Mesenteric fat pad (tissue), 1 donor: ENCODE measurements around the gene BOC. TPM values are rescaled to one million over a fixed set of nuclear protein-coding genes. Genes with fewer than 3 reads are reported as not detected.

ENCODE experiments used
- DNase-seq: peaks from one replicate; pipeline ENCODE4 v3.0.0-alpha.2; 2020; ENCODE audit warnings: low spot score
- total RNA-seq: library from RNA; stranded (reverse); fragmentation: NEBNext Ultra II Directional; extraction: Animal tissue kit (Norgen Biotek cat#: 25700); gene quantifications from one replicate; pipeline ENCODE4 v1.2.1, GENCODE V29; 2021
- donor health status: DM: yes; HTN: yes; CAD: no.

BOC gene
- total RNA-seq, 1 donor from 2014 or later = 37.3 TPM

GRCh38 chr3:113221721-113222257 lies 10.4 kb downstream of the BOC start:
- DNase-seq = no peak

DNA sequence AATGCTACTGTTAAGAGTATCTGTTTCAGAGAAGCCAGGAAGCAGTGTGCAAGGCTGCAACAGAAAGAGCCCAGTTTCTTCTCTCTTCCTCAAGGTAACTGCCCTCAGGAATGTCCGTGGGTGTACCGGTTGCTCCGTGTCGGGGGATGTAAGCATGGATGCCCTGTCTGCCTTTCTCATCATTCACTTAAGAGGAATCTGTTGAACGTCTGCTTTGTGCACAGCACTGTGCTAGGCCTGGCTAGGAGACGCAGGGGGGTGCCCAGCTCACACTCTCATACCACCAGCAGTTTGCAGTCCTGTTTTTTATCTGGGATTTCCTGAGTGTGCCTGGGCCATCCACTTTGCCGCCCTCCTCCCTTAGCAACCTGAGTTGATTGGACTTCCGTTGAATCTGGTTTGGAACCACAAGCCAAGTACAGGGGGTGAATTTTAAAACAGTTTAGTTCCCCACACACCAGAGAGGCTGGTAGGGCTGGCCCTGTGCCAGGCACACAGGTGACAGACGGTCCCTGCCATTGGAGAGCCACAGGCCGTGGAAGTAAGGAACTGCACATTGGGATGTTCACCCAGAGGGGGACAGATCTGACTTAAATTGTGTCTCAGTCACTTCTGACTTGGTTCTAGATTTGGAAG lies 11.2 kb downstream of the BOC start:
- no peak for DNase-seq

DNA sequence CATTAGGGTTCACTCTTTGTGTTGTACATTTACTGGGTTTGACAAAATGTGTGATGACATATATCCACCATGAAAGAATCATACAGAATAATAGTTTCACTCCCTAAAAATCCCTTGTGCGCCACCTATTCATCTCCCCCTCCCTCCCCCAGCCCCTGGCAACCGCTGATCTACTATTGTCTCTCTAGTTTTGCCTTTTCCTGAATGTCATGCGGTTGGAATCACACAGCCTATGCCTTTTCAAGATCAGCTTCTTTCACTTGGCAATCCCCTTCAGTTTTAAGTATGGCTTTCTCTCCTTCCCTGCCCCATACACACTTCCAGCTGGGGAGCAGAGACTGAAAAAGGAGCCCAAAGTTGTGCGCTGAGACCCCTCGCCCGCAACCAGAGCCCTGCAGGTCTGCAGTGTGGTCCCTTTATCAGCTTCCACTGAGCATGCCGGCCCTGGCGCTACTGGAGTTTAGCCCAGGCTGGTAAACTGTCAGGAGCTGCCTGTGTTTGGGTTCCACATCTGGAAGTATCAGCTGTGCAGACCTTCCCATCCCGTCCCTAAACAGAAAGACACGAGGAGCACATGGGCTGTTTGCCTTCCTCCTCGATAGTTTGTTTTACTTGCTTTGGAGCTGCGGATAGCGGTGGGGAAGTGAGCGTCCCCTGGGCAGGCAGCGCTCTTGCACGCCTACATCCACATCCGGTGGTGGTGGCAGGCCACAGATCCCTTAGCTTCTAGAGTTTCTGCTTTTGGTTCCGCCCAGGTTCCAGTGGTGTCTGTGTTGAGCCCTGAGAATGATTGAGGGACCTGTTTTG lies 12.3 kb downstream of the BOC start:
- DNase-seq = no peak

GRCh38 chr3:113225286-113225685 lies 13.9 kb downstream of the BOC start:
- DNase-seq = no peak

DNA sequence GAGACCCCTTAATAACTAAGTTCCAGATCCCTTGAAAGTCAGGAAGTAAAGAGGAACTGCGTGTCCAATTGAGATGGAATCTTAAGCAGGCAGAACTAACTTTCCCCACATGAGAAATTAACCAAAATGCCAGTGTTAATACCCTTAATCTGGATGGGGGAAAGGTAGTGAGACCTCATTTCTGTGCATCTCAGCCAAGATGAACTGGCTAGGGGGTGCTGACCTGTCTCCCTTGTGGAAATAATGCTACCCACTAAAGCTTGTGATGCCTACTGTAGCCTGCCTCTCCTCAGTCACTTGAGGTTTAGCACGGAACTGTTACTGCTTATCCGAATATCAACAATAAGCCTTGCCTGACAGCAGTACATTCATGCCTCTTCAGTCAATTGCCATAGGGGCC lies 15.1 kb downstream of the BOC start:
- no peak for DNase-seq

- no peak for DNase-seq
Measured at GRCh38 chr3:113227146-113227545, 15.8 kb downstream of the BOC start.

DNA sequence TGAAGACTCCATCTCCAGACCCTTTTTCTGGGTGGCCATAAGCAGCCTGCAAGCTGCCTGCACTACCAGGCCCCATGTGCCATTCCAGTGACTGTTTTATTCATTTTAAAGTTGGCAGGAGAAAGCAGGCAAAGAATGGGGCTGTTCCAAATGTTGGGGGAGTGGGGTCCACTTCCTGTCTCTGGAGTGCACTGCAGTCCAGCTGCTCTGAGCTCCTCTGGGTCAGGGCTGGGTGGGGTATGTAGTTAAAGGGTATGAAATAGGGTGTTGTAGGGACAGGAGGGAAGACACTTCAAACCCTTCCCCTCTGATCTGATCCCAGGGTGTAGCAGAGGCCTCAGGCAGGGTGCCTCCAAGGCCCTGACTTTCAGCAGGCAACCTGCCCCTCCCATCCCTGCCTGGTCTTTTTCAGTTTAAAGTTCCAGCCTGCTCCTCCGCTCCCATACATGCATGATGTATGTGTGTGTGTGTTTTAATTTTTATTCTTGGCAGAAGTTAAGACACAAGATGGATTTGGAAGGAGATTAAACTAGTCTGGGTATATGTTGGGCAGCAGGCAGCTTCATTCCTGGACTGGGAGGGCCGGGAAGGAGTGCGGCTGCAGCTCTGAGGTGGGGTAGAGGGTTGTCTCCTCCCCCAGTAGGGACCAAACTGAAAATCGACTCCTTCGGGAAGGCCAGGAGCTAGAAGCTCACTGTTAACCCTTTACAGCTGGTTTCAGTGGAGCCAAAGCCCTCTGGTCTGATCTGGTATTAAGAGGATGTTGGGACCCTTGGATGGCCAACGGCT lies 17.3 kb downstream of the BOC start:
- no peak for DNase-seq

DNA sequence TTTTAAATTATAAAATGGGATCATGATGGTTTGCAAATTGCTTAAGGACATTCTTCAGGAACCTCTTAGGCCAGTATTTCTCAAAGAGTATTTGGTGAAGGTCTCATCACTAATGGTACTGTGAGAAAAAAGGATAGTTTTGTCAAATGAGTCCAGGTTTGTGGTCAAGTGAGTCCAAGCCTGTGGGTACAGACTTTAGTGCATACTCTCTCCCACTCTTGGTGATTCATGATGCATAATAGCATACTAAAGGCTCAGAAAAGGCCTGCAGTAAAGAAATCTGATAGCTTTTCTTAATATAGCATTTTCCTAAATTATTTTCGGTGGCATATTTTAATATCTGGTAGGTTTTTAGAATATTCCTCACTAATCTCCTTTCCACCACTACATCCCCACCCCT lies 20.0 kb downstream of the BOC start:
- DNase-seq = no peak

DNA sequence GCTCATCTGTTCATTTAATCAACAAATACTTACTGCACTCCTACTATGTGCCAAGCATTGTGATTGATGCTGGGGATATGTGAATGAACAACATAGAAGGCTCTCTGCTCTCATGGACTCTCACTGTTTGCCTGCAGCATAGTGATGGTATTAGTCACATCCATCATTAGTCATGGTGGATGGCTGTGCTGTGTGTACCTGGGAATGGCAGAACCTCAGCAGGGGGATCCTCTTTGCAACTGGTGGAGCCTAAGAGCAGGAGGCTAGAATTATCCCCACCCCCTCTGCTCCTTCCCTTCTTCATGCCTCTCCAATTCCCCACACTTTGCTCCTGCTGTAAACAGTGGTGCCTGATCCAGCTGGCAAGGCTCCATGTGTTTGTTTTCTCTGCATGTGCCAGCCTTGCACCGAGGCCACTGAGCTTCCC lies 20.5 kb downstream of the BOC start:
- no peak for DNase-seq

GRCh38 chr3:113232342-113232741 lies 21.0 kb downstream of the BOC start:
- DNase-seq = no peak

DNA sequence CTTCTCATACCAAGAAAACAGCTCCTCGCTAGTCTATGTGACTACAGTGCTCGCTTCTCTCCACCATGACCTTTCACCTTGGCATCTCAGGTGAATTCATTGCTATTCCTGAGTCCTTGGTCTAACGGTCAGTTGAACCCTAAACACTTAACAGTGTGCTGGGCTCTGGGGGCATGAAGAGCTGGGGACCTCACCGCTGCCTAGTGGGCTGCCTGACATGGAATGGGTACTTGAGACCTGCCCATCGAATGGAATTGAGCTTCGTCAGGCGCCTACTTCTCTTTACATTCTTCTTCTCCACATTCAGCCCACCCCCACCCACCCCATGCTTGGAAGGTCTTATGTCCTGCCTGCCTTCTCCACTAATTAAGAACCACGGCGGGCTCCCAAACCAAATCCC lies 22.1 kb downstream of the BOC start:
- no peak for DNase-seq

GRCh38 chr3:113234028-113234427 lies 22.7 kb downstream of the BOC start:
- DNase-seq = no peak

DNA sequence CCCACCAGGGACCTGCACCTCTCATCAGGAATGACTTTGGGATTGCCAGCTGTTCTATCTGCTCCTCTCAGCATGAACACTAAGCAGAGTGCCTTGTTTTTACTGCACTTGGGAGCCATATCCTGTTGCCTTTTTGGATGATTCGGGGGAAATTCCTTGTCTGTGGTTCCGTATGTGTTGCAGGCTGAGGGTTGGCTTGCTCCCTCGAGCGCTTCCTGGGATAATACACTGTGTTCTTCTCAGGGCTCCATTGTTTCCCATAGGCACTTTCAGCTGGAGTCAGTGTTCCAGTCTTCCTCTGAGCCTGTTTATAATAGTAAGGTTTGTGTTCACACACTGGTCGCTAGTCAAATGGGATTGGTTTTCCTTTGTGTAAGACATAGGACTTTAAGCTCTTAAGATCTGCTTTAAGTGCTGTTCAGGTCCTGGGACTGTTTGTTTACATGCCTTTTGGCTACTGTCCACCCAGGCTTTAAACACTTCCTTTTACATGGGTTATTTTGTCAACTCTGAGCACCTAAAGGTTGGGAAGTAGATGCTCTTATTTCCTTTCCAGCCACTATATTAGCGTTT lies 23.4 kb downstream of the BOC start:
- DNase-seq = no peak

DNA sequence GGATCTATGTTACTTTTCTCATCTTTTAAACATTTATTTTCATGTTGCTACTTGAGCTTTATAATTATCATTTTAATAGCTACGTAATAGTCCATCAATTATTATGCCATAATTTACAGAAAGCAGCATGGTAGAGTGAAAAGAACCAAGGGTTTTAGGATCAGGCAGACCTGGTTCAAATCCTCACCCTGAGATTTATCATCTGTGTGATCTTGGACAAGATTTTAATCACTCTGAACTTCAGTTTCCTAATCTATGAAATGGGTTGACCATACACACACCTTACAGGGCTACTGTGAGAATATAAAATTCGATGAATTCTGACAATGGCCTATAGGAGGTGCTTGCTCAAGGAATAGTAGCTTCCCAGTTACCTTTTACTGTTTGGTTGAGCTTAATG lies 27.1 kb downstream of the BOC start:
- no peak for DNase-seq

DNA sequence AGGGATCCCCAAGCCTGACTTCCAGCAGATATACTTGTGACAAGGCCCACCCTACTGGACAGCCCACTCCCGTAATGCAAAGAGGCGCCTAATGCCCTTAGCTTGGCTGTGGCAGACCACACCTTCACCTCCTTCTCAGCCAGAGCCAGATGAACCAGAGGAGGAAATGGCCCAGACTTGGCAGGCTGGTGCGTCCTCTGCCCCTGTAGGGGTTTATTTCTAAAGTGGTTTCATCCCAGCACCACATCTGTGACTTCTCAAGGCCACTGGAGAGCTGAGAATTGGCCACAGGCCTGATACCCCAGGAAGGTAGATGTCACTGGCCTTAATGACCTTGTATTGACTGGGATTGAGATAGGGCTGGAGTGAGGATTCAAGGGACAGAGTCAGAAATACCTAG lies 29.5 kb downstream of the BOC start:
- no peak for DNase-seq

DNA sequence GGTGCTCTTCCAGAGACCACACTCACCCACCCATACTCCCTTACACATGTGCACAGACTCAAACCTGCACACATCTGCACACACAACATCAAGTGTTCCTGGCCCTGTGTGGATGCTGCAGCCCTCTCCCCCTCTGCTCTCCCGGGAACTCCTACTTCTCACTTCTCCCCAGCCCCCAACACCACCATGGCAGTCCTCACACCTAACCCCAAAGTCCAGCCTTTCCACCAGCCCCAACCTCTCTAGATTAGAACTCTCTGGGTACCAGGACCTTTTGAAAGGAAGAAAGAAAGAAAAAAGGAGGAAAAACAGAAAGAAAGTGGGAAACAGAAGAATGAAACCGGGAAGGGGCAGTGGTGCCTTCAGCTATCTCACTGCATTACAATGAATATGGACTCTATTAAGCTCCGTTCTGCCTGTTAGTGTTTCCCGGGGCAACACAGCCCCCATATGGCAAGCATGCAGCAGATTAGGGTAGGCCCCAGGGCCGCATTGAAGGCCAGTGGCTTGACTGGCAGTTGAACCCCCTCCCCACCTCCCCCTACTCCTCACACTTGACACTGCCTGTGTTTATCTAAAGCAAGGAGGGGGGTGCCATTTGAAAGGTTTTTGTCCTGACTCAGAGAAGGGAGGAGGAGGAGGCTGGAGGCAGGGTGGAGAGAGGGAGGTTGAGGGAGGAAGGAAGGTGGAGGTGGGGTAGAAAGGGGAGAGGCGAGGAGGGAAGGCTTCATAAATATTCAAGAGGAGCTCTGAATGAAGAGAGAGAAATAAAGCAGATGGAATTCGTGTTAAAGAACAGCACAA lies 30.1 kb downstream of the BOC start:
- no peak for DNase-seq

DNA sequence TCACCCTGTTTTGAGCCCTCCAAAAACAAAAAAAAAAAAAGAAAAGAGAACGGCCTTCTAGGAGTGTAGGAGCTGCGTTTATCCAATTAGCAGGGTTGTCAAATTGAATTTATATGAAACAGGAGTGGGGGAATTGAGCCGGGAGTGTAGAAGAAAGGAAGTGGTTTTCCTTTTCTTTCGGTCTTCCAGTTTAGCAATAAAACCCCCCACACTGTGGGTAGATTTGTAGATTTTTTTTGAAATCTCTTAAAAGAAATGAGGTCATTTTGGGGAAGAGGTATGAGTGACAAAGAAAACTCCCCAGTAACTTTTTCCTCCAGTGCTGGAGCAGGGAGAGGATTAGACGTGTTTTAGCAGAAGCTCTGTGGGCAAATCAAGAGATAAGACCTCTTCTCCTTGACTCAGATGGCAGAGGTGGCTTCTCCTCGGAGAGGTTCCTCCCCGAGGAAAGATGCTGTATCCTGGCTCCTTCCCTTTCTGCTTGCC lies 30.8 kb downstream of the BOC start:
- no peak for DNase-seq

GRCh38 chr3:113243071-113243470 lies 31.7 kb downstream of the BOC start:
- no peak for DNase-seq

DNA sequence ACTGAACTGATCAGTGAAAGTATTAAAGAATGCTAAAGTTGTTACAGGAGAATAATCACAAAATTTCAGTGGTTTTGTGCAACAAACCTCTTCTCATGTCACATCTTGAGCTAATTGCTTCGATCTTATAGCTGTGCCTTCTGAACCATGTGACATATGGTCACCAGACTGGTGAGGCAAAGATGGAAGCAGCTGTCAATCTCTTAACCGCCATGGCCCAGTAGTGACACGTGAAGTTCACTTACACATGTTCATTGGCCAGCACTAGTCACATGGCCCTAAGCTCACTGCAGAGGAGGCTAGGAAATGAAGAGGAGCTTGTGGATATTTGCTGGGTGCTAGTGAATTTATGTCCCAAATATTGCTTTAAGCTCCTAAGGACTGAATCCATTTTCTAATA lies 32.5 kb downstream of the BOC start:
- no peak for DNase-seq

GRCh38 chr3:113245761-113246161 lies 34.4 kb downstream of the BOC start:
- no peak for DNase-seq

GRCh38 chr3:113247068-113247467 lies 35.7 kb downstream of the BOC start:
- DNase-seq = no peak
